Nephron (organoid): Measurements from ENCODE around the gene CNOT2.

Experiments used
- H3K27ac Mint-ChIP-seq, 3 experiments: 2 replicates each; pipeline ENCODE4 v1.8.0; 2020; ENCODE audit warnings: mixed read lengths in 3 of 3, mild to moderate bottlenecking in 2 of 3, moderate library complexity in 1 of 3
- H3K27me3 Mint-ChIP-seq: 2 replicates; pipeline ENCODE4 v1.8.0; 2021; ENCODE audit warnings: low read depth, mild to moderate bottlenecking, moderate library complexity, mixed read lengths
- H3K36me3 Mint-ChIP-seq: 2 replicates; pipeline ENCODE4 v1.8.0; 2020; ENCODE audit warnings: low read depth, mixed read lengths
- H3K4me1 Mint-ChIP-seq: 2 replicates; pipeline ENCODE4 v1.8.0; 2020; ENCODE audit warnings: mixed read lengths
- H3K4me3 Mint-ChIP-seq, 3 experiments: 2 replicates each; pipeline ENCODE4 v1.8.0; 2020; ENCODE audit warnings: mild to moderate bottlenecking in 3 of 3, mixed read lengths in 3 of 3, moderate library complexity in 2 of 3
- H3K9me3 Mint-ChIP-seq: 2 replicates; pipeline ENCODE4 v1.8.0; 2020; ENCODE audit warnings: mixed read lengths
- CTCF ChIP-seq, 3 experiments: fragments of 200-600 bp; sonication (generic); IDR thresholded peaks; one replicate each; pipeline ENCODE4 v1.5.0; 2021; ENCODE audit warnings: antibody characterized with exemption in 3 of 3; ENCODE audit not compliant: unreplicated experiment in 3 of 3

CNOT2 gene

GRCh38 chr12:70246580-70246979 is 3.3 kb downstream of the CNOT2 start:
- Mint-ChIP-seq H3K27ac (no peak overlapping the region), H3K4me1 (peaks cover 61% of the 10 kb centered on the region), H3K9me3 (no peaks in the 10 kb centered on the region), H3K4me3 (peak overlapping the region in 2 of 3 experiments; percentile 13 to 51), H3K36me3 (peaks cover 18% of the 10 kb centered on the region), H3K27me3 (no peaks in the 10 kb centered on the region)
- no peak for TF ChIP-seq CTCF (IDR thresholded peaks at IDR 0.05; ENCODE audit: unreplicated experiment in 3 of 3)

- peaks cover 18% of the 10 kb centered on the region for H3K36me3 Mint-ChIP-seq
- peaks cover 60% of the 10 kb centered on the region for H3K4me1 Mint-ChIP-seq
- H3K27me3 Mint-ChIP-seq: no peaks in the 10 kb centered on the region
- H3K9me3 Mint-ChIP-seq: no peaks in the 10 kb centered on the region
- peak overlapping the region in 1 of 3 experiments; percentile 9 for H3K27ac Mint-ChIP-seq
- H3K4me3 Mint-ChIP-seq: peak overlapping the region; percentile 11 to 50 (median 29)
- no peak for TF ChIP-seq CTCF (IDR thresholded peaks at IDR 0.05; ENCODE audit: unreplicated experiment in 3 of 3)
Observed at GRCh38 chr12:70247653-70248199, 4.5 kb downstream of the CNOT2 start.

- no peaks in the 10 kb centered on the region for H3K9me3 Mint-ChIP-seq
- H3K4me1 Mint-ChIP-seq: peaks cover 60% of the 10 kb centered on the region
- H3K27me3 Mint-ChIP-seq: no peaks in the 10 kb centered on the region
- H3K27ac Mint-ChIP-seq: no peak overlapping the region
- peaks cover 18% of the 10 kb centered on the region for H3K36me3 Mint-ChIP-seq
- no peak for TF ChIP-seq CTCF (IDR thresholded peaks at IDR 0.05; ENCODE audit: unreplicated experiment in 3 of 3)
- no peak overlapping the region for H3K4me3 Mint-ChIP-seq
Observed at GRCh38 chr12:70248876-70249275, 5.6 kb downstream of the CNOT2 start.

- H3K4me1 Mint-ChIP-seq: peaks cover 54% of the 10 kb centered on the region
- no peaks in the 10 kb centered on the region for H3K9me3 Mint-ChIP-seq
- no peaks in the 10 kb centered on the region for H3K27me3 Mint-ChIP-seq
- H3K4me3 Mint-ChIP-seq: no peak overlapping the region
- no peak overlapping the region for H3K27ac Mint-ChIP-seq
- TF ChIP-seq CTCF (IDR thresholded peaks at IDR 0.05; ENCODE audit: unreplicated experiment in 3 of 3): no peak
- H3K36me3 Mint-ChIP-seq: peaks cover 18% of the 10 kb centered on the region
Observed at GRCh38 chr12:70249903-70250302, 6.7 kb downstream of the CNOT2 start.

GRCh38 chr12:70251226-70251625 is 8.0 kb downstream of the CNOT2 start:
- Mint-ChIP-seq H3K4me3 (no peak overlapping the region), H3K27me3 (no peaks in the 10 kb centered on the region), H3K9me3 (no peaks in the 10 kb centered on the region), H3K4me1 (peaks cover 47% of the 10 kb centered on the region), H3K27ac (no peak overlapping the region), H3K36me3 (peaks cover 16% of the 10 kb centered on the region)
- TF ChIP-seq CTCF (IDR thresholded peaks at IDR 0.05; ENCODE audit: unreplicated experiment in 3 of 3): no peak

- Mint-ChIP-seq H3K36me3 (peaks cover 19% of the 10 kb centered on the region), H3K4me1 (peaks cover 46% of the 10 kb centered on the region), H3K9me3 (no peaks in the 10 kb centered on the region), H3K27me3 (no peaks in the 10 kb centered on the region), H3K27ac (no peak overlapping the region), H3K4me3 (no peak overlapping the region)
- TF ChIP-seq CTCF (IDR thresholded peaks at IDR 0.05; ENCODE audit: unreplicated experiment in 3 of 3): no peak
Observed at GRCh38 chr12:70251661-70252060, 8.4 kb downstream of the CNOT2 start.
